Stimulated activated CD4-positive, alpha-beta T cell treated with anti-CD3 and anti-CD28 coated beads, Interleukin-2, amount 100 ng/mL, for 24 hours (primary cell): Measurements from ENCODE around the gene EXOC5.

Experiments used
- DNase-seq, 2 donors: peaks; one replicate each; pipeline ENCODE4 v3.0.0-alpha.2; 2020

The EXOC5 gene

DNA sequence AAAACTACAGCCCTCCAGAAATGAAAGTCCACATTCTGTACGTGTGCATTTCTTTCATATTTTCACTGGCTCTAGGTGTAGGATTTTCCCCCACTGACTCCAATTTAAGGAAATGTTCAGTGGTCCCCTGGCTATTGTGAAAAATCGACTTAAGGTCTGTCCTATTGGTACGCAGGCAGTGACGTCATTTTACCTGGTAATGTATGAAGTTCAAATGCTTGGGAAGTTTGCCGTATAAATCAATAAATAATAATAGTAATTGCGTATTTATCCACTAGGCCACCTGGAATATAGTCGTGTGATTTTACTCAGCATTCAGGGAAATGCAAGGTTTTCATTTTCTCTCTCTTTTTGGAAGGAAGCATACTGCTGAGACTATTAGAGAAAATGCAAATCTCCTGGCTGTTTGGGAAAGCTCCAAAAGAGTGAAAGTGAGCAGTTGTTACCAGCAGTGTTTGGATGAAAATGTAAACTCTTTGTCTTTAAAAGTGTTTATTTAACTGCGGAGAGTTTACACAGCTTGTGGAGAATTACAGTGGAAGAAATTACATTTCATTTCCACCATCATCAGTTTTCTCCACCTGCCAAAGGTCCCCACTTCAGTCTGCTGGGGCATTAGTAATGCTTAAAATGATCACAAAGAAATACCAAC, 107.0 kb downstream of the EXOC5 start:
- DNase-seq, result no peak

DNA sequence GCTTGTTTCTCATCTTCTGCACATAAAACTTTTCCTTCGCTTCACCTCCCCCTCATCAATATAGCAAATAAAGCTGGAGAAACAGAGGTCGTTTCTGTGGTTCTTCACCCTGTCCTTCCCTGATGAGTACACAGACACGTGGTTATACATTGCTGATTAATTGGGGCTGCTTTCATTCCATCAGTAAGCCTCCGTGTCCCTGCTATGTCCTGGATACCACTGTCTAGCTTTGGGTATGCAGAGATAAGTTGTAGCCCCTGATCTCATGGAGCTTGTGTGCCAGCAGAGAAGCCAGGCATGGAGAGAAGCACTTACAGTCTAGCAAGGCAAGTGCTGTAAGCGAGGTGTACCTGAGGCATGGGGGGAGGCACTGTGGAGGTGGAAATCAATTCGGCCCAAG, 108.4 kb downstream of the EXOC5 start:
- DNase-seq, result no peak

DNA sequence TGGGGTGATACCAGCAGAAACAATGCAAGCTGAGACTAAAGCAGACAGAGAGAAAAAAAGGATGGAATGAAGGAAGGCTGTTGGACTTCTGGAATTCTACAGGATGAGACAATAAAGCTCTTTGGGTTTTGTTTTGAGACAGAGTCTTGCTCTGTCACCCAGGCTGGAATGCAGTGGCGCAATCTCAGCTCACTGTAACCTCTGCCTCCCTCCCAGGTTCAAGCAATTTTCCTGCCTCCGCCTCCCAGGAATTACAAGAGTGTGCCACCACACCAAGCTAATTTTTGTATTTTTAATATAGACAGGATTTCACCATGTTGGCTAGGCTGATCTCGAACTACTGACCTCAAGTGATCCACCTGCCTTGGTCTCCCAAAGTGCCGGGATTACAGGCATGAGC, 115.4 kb downstream of the EXOC5 start:
- no peak for DNase-seq
